GM23338 (cell line): ENCODE measurements around the gene PXYLP1.

Experiments
- CREB1 ChIP-seq: fragments of 250-450 bp; sonication (Bioruptor Pico); IDR thresholded peaks from 2 replicates; pipeline ENCODE4 v1.5.0; 2020; ENCODE audit warnings: low read depth, mild to moderate bottlenecking, moderate library complexity
- EZH2 ChIP-seq: fragments of 200-600 bp; sonication (generic); IDR thresholded peaks from one replicate; pipeline ENCODE4 v1.8.0; 2017; ENCODE audit warnings: antibody characterized with exemption, mild to moderate bottlenecking, low read depth; ENCODE audit not compliant: unreplicated experiment
- EZH2phosphoT487 ChIP-seq: fragments of 200-600 bp; sonication (generic); IDR thresholded peaks from one replicate; pipeline ENCODE4 v1.8.1; 2018; ENCODE audit warnings: antibody characterized with exemption; ENCODE audit not compliant: unreplicated experiment
- JUNB ChIP-seq: IDR thresholded peaks from one replicate; pipeline ENCODE4 v1.6.1; 2016; ENCODE audit warnings: antibody characterized with exemption; ENCODE audit not compliant: unreplicated experiment
- POLR2AphosphoS5 ChIP-seq: IDR thresholded peaks from 2 replicates; pipeline ENCODE4 v1.6.1; 2016; ENCODE audit warnings: antibody characterized with exemption, low read depth
- STAT1 ChIP-seq: IDR thresholded peaks from one replicate; pipeline ENCODE4 v1.6.1; 2016; ENCODE audit warnings: antibody characterized with exemption; ENCODE audit not compliant: unreplicated experiment
- ZNF114 ChIP-seq: fragments of 250-450 bp; sonication (Bioruptor Pico); IDR thresholded peaks from 2 replicates; pipeline ENCODE4 v1.5.0; 2020; ENCODE audit warnings: mild to moderate bottlenecking, moderate library complexity
- TF ChIP-seq, protein P1 (sequence below), 2 experiments: fragments of 200-600 bp in 1 of 2; sonication (generic) in 1 of 2; conservative IDR thresholded peaks; 2 replicates each; pipeline versions ENCODE4 v1.5.1 to v1.6.1; 2016 to 2017; ENCODE audit warnings: antibody characterized with exemption in 2 of 2, low read depth in 2 of 2, mild to moderate bottlenecking in 2 of 2, moderate library complexity in 1 of 2
- TF ChIP-seq, protein P2 (sequence below): IDR thresholded peaks from one replicate; pipeline ENCODE4 v1.6.1; 2018; ENCODE audit warnings: antibody characterized with exemption; ENCODE audit not compliant: unreplicated experiment

DNA sequence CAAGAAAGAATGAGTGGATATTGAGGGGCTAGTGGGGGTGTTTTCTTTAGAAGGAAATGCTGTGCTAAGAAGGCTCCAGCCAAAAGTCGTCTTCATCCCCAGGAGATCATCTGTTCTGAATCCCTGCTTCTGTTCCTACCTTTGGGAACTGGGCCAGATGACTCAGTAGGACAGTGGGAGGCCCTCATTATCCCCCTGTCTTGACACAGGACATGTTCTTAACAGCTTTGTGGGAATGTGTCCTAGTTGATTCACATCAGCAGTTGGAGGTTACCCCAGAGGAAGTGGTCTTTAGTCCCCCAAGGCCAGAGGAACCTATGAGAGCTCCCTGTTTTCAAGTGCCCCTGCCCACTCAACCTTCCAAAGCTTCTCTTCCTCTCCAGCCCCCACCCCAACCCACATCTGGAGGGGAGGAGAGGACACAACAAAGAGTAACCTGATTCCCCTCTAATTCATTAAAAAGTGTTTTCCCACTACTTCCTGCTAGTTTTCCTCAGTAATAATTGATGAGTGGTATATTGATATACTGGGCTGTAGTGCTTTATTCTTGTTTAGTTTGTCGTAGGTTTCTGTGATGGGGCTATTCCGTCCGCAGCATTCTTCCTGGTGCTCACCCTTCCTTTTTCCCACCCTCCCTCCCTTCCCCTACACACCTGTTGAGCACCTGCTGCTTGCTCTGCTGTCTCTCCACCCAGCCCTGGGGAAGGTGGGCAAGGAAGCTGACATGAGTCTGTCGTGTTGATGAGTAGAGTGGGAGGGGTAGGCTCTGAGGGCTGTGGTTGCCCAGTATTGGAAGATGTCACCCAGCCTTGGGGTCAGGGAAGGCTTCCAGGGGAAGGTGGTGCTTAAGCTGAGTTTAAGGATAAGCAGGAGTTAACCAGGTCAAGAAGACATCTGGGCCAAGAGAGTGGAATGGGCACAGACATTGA is 9.3 kb downstream of the PXYLP1 start:
- TF ChIP-seq, protein P1, sequence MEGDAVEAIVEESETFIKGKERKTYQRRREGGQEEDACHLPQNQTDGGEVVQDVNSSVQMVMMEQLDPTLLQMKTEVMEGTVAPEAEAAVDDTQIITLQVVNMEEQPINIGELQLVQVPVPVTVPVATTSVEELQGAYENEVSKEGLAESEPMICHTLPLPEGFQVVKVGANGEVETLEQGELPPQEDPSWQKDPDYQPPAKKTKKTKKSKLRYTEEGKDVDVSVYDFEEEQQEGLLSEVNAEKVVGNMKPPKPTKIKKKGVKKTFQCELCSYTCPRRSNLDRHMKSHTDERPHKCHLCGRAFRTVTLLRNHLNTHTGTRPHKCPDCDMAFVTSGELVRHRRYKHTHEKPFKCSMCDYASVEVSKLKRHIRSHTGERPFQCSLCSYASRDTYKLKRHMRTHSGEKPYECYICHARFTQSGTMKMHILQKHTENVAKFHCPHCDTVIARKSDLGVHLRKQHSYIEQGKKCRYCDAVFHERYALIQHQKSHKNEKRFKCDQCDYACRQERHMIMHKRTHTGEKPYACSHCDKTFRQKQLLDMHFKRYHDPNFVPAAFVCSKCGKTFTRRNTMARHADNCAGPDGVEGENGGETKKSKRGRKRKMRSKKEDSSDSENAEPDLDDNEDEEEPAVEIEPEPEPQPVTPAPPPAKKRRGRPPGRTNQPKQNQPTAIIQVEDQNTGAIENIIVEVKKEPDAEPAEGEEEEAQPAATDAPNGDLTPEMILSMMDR (conservative IDR thresholded peaks at IDR 0.05; ENCODE audit: low read depth in 2 of 2) = no peak
- TF ChIP-seq STAT1 (no peak), POLR2AphosphoS5 (no peak), EZH2 (no peak), JUNB (no peak), EZH2phosphoT487 (no peak), ZNF114 (CRISPR knock-in tag) (no peak), CREB1 (no peak)
- TF ChIP-seq, protein P2, sequence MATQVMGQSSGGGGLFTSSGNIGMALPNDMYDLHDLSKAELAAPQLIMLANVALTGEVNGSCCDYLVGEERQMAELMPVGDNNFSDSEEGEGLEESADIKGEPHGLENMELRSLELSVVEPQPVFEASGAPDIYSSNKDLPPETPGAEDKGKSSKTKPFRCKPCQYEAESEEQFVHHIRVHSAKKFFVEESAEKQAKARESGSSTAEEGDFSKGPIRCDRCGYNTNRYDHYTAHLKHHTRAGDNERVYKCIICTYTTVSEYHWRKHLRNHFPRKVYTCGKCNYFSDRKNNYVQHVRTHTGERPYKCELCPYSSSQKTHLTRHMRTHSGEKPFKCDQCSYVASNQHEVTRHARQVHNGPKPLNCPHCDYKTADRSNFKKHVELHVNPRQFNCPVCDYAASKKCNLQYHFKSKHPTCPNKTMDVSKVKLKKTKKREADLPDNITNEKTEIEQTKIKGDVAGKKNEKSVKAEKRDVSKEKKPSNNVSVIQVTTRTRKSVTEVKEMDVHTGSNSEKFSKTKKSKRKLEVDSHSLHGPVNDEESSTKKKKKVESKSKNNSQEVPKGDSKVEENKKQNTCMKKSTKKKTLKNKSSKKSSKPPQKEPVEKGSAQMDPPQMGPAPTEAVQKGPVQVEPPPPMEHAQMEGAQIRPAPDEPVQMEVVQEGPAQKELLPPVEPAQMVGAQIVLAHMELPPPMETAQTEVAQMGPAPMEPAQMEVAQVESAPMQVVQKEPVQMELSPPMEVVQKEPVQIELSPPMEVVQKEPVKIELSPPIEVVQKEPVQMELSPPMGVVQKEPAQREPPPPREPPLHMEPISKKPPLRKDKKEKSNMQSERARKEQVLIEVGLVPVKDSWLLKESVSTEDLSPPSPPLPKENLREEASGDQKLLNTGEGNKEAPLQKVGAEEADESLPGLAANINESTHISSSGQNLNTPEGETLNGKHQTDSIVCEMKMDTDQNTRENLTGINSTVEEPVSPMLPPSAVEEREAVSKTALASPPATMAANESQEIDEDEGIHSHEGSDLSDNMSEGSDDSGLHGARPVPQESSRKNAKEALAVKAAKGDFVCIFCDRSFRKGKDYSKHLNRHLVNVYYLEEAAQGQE = no peak
